A204.1 (cell line): ENCODE measurements around the gene ENO3.
"Not testable (repeated sequence)": the region's sequence is repeated elsewhere in the genome, so short reads cannot be mapped to it uniquely, and the experiment has no call there.

Experiments
- FAIRE-seq: peaks from 2 replicates; lab custom pipeline; 2012; peaks lifted over from hg19 to GRCh38; lab: Jason Lieb, UNC

ENO3 gene

GRCh38 chr17:4950746-4951204 is at the start of gene ENO3:
Gene ENO3, plus strand, starts transcription at chr17:4951119. Its CDS starts 711 bp downstream, at chr17:4951830.
- FAIRE-seq: no peak

- no peak for FAIRE-seq
Measured at GRCh38 chr17:4901648-4902344, 49.1 kb upstream of the ENO3 start.

GRCh38 chr17:4902540-4902939 is 48.4 kb upstream of the ENO3 start:
- no peak for FAIRE-seq

- no peak for FAIRE-seq
Measured at GRCh38 chr17:4903051-4903818, 47.7 kb upstream of the ENO3 start, which contains the start of gene CHRNE. Gene CHRNE, minus strand, starts transcription at chr17:4903098. Its CDS starts 35 bp downstream, at chr17:4903063.

GRCh38 chr17:4906642-4907041 is 44.3 kb upstream of the ENO3 start:
- not testable (repeated sequence) for FAIRE-seq

GRCh38 chr17:4908301-4908700 is 42.6 kb upstream of the ENO3 start:
- FAIRE-seq: no peak

GRCh38 chr17:4908711-4909496 is 42.0 kb upstream of the ENO3 start:
- peak; percentile 30 for FAIRE-seq

- FAIRE-seq: no peak
Measured at GRCh38 chr17:4913994-4914393, 36.9 kb upstream of the ENO3 start.

GRCh38 chr17:4914551-4914950 is 36.4 kb upstream of the ENO3 start:
- not testable (repeated sequence) for FAIRE-seq

GRCh38 chr17:4919511-4920047 is 31.3 kb upstream of the ENO3 start:
- FAIRE-seq: no peak

GRCh38 chr17:4920351-4921048 is 30.4 kb upstream of the ENO3 start:
- FAIRE-seq: no peak

GRCh38 chr17:4921320-4921719 is 29.6 kb upstream of the ENO3 start:
- FAIRE-seq: no peak

- not testable (repeated sequence) for FAIRE-seq
Measured at GRCh38 chr17:4926577-4927335, 24.2 kb upstream of the ENO3 start.

- FAIRE-seq: no peak
Measured at GRCh38 chr17:4928881-4929280, 22.0 kb upstream of the ENO3 start.

GRCh38 chr17:4931963-4932362 is 19.0 kb upstream of the ENO3 start, which contains the start of gene GP1BA:
Gene GP1BA, plus strand, starts transcription at chr17:4932277. Its CDS starts 328 bp downstream, at chr17:4932605.
- FAIRE-seq: no peak

GRCh38 chr17:4932756-4933155 is 18.2 kb upstream of the ENO3 start:
- FAIRE-seq: no peak

GRCh38 chr17:4933646-4934045 is 17.3 kb upstream of the ENO3 start:
- no peak for FAIRE-seq

GRCh38 chr17:4934173-4934979 is 16.5 kb upstream of the ENO3 start:
- FAIRE-seq: no peak

- FAIRE-seq: no peak
Measured at GRCh38 chr17:4935650-4936049, 15.3 kb upstream of the ENO3 start.

GRCh38 chr17:4936436-4936835 is 14.5 kb upstream of the ENO3 start:
- FAIRE-seq: no peak
